GM12878 (cell line): ENCODE data around the gene CFAP61. TPM values are rescaled to one million over a fixed set of nuclear protein-coding genes. Genes with fewer than 3 reads are reported as not detected.

Experiments used
- CREM ChIP-seq: IDR thresholded peaks from 2 replicates; pipeline ENCODE4 v1.6.1; 2014; ENCODE audit warnings: antibody characterized with exemption, low read depth
- ELK1 ChIP-seq: IDR thresholded peaks from 2 replicates; pipeline ENCODE4 v1.6.1; 2012; ENCODE audit warnings: low read depth, low read length, improper control_type of control experiment
- IKZF1 ChIP-seq: fragments of 450-650 bp; conservative IDR thresholded peaks from 2 replicates; pipeline ENCODE4 v1.6.1; 2017; ENCODE audit warnings: antibody characterized with exemption, mild to moderate bottlenecking
- PBX3 ChIP-seq: IDR thresholded peaks from 2 replicates; pipeline ENCODE4 v1.6.1; 2011; ENCODE audit warnings: mild to moderate bottlenecking, low read depth, low read length, moderate library complexity; ENCODE audit not compliant: insufficient replicate concordance
- RAD21 ChIP-seq: IDR thresholded peaks from 2 replicates; pipeline ENCODE4 v1.6.1; 2011; ENCODE audit warnings: mild to moderate bottlenecking, low read depth, low read length, moderate library complexity; ENCODE audit not compliant: insufficient read depth
- SMC3 ChIP-seq: IDR thresholded peaks from 2 replicates; pipeline ENCODE4 v1.6.1; 2011; ENCODE audit warnings: low read length, improper control_type of control experiment, borderline replicate concordance
- SREBF2 ChIP-seq: IDR thresholded peaks from 2 replicates; pipeline ENCODE4 v1.6.1; 2012; ENCODE audit warnings: mild to moderate bottlenecking, low read length
- STAT1 ChIP-seq: fragments of 450-650 bp; conservative IDR thresholded peaks from 2 replicates; pipeline ENCODE4 v1.6.1; 2014; ENCODE audit warnings: antibody characterized with exemption, mild to moderate bottlenecking
- SUPT20H ChIP-seq: IDR thresholded peaks from 2 replicates; pipeline ENCODE4 v1.6.1; 2011; ENCODE audit warnings: low read depth, mild to moderate bottlenecking, low read length, moderate library complexity, borderline replicate concordance; ENCODE audit not compliant: control insufficient read depth
- SUZ12 ChIP-seq: fragments of 200-600 bp; sonication (generic); IDR thresholded peaks from one replicate; pipeline ENCODE4 v1.6.1; 2018; ENCODE audit warnings: antibody characterized with exemption, mild to moderate bottlenecking; ENCODE audit not compliant: unreplicated experiment
- YBX1 ChIP-seq: fragments of 450-650 bp; IDR thresholded peaks from 2 replicates; pipeline ENCODE4 v1.6.1; 2016; ENCODE audit warnings: antibody characterized with exemption
- ZBTB33 ChIP-seq: fragments of 450-650 bp; IDR thresholded peaks from 2 replicates; pipeline ENCODE4 v1.6.1; 2017; ENCODE audit warnings: mild to moderate bottlenecking
- ZNF24 ChIP-seq: fragments of 450-650 bp; IDR thresholded peaks from 2 replicates; pipeline ENCODE4 v1.6.1; 2017; ENCODE audit warnings: antibody characterized with exemption, mild to moderate bottlenecking
- polyA plus RNA-seq, 11 experiments: library from polyadenylated mRNA; depleted of rRNA in 4 of 11; unstranded in 6 of 11; stranded (reverse) in 5 of 11; fragments of >200 nt; fragmentation: Nextera tagmentation in 4 of 11; fragmentation: Illumina TruSeq in 1 of 11; extraction: Ambion mirVana in 4 of 11; extraction: Trizol in 1 of 11; gene quantifications; 1 replicate in 1 of 11; 2 replicates in 10 of 11; pipeline versions ENCODE4 v1.2.1 to v1.2.3, GENCODE V29; 2011 to 2016; ENCODE audit warnings: inconsistent platforms in 2 of 11, missing spikeins in 2 of 11, low read depth in 1 of 11
- total RNA-seq, 4 experiments: library from RNA; depleted of rRNA in 3 of 4; stranded (reverse); fragments of >200 nt in 3 of 4; fragmentation: Illumina TruSeq in 1 of 4; extraction: Trizol in 1 of 4; gene quantifications; 2 replicates each; pipeline versions ENCODE4 v1.2.1 to v1.2.3, GENCODE V29; 2013 to 2021
- TF ChIP-seq, protein P1 (sequence below), 3 experiments: IDR thresholded peaks in 2 of 3; conservative IDR thresholded peaks in 1 of 3; 2 replicates each; pipeline ENCODE4 v1.5.1; 2011; ENCODE audit warnings: low read depth in 3 of 3, low read length in 3 of 3, mild to moderate bottlenecking in 3 of 3, control low read depth in 2 of 3, moderate library complexity in 2 of 3, inconsistent platforms in 1 of 3, mixed read lengths in 1 of 3; ENCODE audit not compliant: control insufficient read depth in 2 of 3, insufficient read depth in 1 of 3; ENCODE audit errors: extremely low read depth in 1 of 3
- TF ChIP-seq, protein P2 (sequence below): fragments of 450-650 bp; IDR thresholded peaks from 2 replicates; pipeline ENCODE4 v1.6.1; 2016; ENCODE audit warnings: mild to moderate bottlenecking, moderate library complexity, borderline replicate concordance
- TF ChIP-seq, protein P3 (sequence below): IDR thresholded peaks from 2 replicates; pipeline ENCODE4 v1.6.1; 2012; ENCODE audit warnings: low read length, inconsistent platforms

Gene CFAP61
- total and polyA plus RNA-seq, 10 of the 15 experiments (the other 5 are each of a cell fraction or from before 2014, with no cell fraction given) = 0.11 to 0.41 (median 0.24) TPM; not detected in 7

- TF ChIP-seq ZBTB33 = no peak
- peak; percentile 68; the same call in 1 of the 2 replicates for TF ChIP-seq CREM
- TF ChIP-seq STAT1 = no peak
- TF ChIP-seq SREBF2 = no peak
- TF ChIP-seq SUZ12 = no peak
- no peak for TF ChIP-seq PBX3
- peak; percentile 91 for TF ChIP-seq IKZF1
- TF ChIP-seq RAD21 = no peak
- TF ChIP-seq SUPT20H = no peak
- TF ChIP-seq, protein P1, sequence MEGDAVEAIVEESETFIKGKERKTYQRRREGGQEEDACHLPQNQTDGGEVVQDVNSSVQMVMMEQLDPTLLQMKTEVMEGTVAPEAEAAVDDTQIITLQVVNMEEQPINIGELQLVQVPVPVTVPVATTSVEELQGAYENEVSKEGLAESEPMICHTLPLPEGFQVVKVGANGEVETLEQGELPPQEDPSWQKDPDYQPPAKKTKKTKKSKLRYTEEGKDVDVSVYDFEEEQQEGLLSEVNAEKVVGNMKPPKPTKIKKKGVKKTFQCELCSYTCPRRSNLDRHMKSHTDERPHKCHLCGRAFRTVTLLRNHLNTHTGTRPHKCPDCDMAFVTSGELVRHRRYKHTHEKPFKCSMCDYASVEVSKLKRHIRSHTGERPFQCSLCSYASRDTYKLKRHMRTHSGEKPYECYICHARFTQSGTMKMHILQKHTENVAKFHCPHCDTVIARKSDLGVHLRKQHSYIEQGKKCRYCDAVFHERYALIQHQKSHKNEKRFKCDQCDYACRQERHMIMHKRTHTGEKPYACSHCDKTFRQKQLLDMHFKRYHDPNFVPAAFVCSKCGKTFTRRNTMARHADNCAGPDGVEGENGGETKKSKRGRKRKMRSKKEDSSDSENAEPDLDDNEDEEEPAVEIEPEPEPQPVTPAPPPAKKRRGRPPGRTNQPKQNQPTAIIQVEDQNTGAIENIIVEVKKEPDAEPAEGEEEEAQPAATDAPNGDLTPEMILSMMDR (IDR thresholded peaks at IDR 0.05 in 2 of 3, conservative IDR thresholded peaks at IDR 0.05 in 1 of 3; ENCODE audit: control insufficient read depth in 2 of 3, extremely low read depth in 1 of 3, insufficient read depth in 1 of 3, low read depth in 3 of 3, low read length in 3 of 3) = no peak
- TF ChIP-seq, protein P2, sequence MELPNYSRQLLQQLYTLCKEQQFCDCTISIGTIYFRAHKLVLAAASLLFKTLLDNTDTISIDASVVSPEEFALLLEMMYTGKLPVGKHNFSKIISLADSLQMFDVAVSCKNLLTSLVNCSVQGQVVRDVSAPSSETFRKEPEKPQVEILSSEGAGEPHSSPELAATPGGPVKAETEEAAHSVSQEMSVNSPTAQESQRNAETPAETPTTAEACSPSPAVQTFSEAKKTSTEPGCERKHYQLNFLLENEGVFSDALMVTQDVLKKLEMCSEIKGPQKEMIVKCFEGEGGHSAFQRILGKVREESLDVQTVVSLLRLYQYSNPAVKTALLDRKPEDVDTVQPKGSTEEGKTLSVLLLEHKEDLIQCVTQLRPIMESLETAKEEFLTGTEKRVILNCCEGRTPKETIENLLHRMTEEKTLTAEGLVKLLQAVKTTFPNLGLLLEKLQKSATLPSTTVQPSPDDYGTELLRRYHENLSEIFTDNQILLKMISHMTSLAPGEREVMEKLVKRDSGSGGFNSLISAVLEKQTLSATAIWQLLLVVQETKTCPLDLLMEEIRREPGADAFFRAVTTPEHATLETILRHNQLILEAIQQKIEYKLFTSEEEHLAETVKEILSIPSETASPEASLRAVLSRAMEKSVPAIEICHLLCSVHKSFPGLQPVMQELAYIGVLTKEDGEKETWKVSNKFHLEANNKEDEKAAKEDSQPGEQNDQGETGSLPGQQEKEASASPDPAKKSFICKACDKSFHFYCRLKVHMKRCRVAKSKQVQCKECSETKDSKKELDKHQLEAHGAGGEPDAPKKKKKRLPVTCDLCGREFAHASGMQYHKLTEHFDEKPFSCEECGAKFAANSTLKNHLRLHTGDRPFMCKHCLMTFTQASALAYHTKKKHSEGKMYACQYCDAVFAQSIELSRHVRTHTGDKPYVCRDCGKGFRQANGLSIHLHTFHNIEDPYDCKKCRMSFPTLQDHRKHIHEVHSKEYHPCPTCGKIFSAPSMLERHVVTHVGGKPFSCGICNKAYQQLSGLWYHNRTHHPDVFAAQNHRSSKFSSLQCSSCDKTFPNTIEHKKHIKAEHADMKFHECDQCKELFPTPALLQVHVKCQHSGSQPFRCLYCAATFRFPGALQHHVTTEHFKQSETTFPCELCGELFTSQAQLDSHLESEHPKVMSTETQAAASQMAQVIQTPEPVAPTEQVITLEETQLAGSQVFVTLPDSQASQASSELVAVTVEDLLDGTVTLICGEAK = peak; percentile 93
- TF ChIP-seq ZNF24 = no peak
- TF ChIP-seq, protein P3, sequence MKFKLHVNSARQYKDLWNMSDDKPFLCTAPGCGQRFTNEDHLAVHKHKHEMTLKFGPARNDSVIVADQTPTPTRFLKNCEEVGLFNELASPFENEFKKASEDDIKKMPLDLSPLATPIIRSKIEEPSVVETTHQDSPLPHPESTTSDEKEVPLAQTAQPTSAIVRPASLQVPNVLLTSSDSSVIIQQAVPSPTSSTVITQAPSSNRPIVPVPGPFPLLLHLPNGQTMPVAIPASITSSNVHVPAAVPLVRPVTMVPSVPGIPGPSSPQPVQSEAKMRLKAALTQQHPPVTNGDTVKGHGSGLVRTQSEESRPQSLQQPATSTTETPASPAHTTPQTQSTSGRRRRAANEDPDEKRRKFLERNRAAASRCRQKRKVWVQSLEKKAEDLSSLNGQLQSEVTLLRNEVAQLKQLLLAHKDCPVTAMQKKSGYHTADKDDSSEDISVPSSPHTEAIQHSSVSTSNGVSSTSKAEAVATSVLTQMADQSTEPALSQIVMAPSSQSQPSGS = no peak
- no peak for TF ChIP-seq SMC3
- no peak for TF ChIP-seq YBX1
- TF ChIP-seq ELK1 = peak; percentile 80
Measured at GRCh38 chr20:20052074-20052970, at the start of gene CFAP61, which contains the start of gene CRNKL1 (continued).
